GM19328 (cell line): ENCODE measurements around the gene FAM228B.

ENCODE experiments used
- ATAC-seq: cut with Tn5 transposase; IDR thresholded peaks from one replicate; pipeline ENCODE4 v1.9.1; 2021; ENCODE audit warnings: mild to moderate bottlenecking, moderate library complexity; ENCODE audit not compliant: unreplicated experiment

FAM228B gene

DNA sequence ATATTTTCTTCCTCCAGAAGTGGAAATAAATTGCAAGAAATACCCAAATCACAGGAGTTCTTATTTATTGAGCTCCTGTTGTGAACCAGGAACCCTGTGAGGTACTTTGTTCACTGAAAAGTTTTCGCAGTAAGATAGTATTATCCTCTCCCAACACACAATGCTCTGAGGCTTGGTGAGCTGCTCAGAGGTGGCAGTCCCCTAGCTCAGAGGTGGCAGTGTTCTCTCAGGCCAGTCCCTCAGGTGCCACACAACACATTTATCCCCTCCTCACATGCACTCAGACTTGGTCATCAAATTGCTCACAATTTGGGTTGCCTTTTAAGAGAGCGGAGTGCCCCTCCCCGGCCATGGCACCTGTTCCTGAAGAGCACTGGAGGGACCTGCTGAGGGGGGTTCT is 77.5 kb downstream of the FAM228B start:
- no peak for ATAC-seq

DNA sequence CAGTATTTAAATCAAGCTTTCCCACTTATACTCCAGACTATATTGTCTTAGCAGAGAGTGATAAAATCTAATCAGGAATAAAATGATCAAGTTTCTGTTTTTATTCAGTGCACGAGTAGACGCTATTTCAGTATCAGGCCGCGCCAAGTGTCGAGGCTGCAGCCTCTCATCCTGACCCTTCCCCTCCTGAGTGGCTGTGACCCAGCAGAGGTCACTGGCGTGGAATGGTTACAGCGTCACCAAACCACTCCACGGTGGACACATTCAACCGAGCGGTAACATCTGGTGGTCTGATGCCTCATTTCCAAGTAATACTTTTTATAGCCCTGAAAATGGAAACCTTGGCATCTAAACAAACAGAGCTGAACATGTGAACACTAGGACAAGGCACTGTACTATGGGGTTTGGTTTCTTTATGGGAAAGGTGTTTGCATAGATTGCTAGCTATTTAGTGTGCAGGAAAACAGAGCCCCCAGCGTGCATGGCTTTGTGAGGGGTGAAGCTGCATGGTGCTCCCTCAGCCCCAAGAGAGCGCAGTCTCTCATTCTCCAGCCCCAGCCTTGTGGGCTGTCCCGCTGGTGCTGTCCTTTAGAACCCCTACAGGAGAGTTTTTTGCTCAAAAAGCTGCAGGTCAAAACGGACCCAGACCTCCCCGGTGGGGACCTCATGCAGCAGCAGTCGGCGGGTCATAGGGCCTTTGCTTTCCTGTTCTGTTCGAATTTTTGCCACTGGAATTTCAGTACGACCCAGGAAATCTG is 79.9 kb downstream of the FAM228B start:
- no peak for ATAC-seq

DNA sequence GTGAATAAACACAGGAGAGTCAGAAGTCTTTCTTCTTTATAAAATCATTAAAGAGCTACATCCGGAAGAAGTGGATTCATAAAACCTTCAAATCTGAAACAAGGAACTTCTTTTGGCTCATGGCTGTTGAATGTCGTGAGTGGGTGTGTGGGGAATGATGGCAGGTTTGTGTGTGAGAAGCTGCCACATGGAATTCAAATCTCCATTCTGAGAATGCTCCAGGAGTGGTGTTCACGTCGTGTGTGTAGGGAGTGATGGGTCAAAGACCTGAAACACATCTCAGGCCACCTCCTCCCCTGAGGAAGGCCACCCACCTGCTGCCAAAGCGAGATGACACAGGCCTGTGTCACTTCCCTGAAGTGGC is 80.5 kb downstream of the FAM228B start:
- ATAC-seq, result no peak

DNA sequence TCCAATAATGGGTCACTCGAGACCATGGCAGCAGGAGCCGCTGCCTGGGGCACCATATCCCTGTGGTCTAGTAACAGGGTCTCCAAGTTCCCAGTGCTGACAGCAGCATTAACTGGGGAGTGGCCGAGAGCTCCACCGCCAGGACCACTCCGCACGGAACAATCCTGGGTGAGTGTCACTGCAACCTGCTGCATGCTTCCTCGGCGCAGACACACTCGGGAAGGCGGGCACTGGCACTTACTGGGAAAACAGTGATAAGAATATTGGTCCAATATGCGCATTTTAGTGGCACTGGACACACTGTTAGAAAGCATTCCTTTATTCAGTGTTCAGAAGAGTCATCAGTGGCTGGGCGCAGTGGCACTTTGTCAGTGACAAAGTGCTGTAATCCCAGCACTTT is 81.2 kb downstream of the FAM228B start:
- no peak for ATAC-seq

DNA sequence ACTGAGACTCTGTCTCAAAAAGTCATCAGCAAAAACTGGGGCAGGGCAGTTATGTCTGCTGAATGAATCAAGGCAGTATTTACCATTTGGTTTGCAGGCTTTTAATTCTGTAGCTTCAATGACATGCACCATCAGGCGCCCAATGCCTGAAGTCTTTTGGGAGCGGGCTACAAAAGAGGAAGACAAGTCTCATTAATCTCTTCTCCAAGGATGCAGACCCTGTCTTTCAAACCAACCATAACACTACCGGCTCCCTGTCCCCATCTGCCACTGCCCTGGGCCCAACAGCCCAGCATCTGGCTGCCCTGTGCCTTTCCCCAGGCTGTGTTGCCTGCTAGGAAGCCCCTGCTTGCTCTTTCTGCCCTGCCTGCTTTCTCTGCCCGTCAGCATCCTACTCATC is 81.9 kb downstream of the FAM228B start:
- ATAC-seq, result no peak

DNA sequence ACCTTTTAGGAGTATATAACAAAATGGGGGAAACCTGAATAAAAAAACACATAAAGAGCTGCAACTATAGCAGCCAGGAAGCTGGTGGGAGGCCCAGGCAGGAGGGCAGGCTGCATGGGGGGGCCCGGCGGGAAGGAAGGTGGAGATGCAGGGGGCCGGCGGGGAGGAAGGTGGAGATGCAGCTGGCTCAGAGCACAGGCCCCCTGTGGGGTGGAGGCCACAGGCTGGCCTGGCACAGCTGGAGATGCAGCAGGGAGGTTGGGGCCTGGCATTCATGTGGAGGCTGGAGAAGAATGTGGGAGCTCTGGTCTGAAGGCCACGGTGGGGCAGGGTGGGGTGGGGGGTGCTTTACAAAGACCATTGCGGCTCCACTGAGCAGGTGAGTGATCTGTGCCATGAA is 83.0 kb downstream of the FAM228B start:
- ATAC-seq, result no peak

DNA sequence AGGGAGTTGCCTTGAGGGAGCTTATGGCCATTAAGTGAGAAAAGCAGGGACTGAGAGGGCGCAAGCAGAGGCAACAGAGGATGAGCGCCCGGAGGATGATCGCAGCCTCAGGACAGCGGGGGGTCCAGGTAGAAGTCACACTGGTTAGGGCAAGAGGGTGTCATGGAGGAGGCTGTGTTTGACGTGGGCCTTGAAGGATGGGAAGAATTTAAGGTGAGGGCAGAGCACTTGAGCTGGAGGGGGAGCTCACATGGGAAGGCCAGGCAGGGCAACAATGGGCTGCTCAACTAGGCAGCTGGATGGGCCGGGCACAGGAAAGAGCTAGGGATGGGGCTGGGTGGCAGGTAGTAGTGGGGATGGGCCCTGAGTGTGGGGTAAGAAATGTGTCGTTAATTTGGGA is 83.4 kb downstream of the FAM228B start:
- ATAC-seq, result no peak

DNA sequence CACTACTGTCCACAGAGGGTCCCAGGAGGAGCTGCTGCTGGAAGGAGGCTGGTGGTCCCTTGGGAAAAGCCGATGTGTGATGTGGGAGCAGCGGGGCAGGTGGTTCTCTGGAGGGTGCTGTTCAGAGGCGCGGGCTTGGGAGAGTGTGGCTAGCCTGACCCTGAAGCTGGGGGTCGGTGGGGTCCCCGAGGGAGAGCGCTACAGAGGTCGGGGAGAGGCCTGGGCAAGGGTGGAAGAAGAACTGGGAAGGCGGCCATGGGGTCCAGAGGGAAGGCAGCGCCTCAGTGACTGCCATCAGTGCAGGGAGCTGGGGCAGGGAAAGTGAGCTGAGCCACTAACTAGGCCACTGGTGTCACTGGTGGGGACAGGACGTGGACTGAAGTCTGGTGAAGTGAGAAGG is 84.1 kb downstream of the FAM228B start:
- no peak for ATAC-seq

DNA sequence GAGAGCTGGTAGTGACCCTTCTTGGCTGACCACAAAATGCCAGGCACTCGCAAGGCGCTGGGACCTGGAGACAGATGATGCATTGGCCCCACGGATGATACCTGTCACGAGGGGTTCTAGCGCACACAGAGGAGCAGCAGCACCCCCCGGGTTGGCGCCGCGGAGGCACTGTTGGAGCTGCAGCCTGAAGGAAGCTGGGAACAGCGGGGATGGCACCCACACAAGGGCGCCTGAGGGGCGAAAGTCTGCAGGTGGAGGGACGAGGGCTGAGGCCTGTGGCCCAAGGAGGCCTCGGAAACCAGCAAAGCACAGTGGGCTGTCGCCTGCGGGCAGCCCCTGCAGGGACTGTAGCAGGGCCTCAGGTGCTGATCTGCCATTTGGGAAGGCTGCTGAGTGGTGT is 85.2 kb downstream of the FAM228B start:
- no peak for ATAC-seq

DNA sequence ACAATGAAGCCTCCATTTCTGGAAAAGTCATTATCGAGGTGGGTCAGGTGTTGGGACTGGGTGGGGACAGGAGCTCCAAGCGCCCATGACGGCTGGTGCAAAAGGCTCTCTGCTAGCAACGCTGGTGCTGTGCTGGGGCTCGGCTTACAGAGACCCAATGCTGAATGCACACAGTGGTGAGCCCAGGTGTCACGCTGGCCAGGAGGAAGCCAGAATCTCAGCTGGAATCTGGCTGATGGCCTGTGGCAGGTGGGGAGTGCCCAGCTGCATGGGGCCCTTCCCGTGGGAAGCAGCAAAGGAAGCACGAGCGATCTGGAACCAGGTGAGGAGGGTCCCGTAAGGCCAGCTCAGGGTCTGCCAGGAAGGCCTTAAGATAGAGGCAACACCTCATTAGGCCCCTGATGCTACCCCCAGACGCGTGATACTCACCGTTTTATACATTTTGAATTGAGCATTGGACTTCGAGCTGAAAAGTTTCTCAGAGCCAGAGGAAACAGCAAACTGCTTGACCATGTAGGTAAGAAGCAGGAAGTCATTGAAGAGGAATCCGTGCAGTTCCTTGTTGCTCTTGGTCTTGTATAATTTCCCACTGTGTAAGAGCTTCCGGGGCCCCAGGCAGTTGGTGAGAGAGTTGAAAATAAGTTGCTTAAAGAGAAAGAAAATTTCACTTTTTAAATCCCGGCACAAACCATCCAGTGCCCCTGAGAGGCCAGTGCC is 86.3 kb downstream of the FAM228B start:
- no peak for ATAC-seq

DNA sequence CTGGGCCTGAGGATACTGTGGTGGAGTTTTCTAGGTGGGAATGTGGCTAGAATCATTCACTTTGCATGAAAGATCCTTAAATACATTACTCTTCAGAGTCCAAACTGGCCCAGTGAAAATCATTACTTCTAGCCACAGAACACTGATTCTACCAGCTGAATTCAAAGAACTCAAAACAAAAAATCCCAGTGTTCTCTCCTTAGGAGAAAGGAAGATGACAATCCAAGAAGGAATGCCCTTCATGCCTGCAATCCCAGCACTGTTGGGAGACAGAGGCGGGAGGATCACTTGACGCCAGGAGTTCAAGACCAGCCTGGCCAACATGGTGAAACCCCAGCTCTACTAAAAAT is 86.8 kb downstream of the FAM228B start:
- no peak for ATAC-seq

DNA sequence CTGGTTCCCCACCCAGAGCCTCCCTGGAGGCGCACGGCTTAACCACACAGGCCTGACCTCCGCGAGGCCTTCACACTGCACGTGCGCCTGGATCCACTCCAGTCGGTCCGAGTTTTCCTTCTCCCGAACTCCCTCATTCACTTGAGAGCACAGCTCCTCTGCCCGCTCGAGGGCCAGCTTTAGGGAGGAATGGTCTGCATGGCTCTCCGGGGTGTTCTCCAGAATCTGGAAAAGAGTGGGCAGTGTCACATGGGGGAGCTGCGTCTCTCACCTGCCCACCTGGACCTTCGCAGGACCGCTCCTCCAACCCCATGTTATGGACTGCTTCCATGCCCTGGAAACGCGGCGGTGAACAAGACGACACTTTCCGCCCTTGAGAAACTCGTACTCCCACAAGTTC is 87.5 kb downstream of the FAM228B start:
- no peak for ATAC-seq

DNA sequence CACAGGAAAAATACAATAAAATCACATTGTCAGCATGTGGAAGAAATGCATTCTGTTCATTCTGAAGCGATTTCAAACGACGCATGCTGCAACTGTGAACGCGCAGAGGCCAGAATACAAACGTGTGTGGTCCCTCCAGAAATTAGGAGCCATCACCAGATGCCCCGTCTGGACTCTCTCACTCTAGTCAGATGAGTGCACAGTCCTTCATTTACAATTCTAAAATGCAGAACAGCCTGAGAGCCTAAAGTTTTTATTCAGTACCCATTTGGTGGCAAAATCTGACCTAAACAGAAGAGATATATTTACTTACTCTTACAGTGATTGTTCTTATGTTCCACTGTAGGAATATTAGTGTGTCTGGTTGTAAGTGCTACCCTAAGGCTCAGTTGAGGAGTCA is 88.1 kb downstream of the FAM228B start:
- no peak for ATAC-seq

DNA sequence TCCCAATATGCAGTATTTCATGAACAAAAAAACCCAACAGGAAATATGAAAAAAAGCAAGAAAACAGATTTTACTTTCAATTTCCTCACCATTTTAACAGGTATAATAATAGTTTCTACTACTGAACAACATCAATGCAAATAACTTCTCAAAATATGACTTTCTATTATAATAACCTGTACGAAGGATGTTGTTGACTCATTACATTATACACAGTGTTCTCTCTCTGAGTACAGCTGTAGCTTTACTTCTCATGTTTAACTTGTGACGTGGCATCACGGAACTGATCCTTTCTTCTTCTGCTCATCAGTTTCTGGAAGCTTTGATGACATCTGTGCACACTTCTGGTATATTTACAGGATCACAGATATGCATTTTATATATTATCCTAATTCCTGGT is 91.6 kb downstream of the FAM228B start:
- ATAC-seq, result peak; percentile 84
